Activated naive CD8-positive, alpha-beta T cell treated with anti-CD3 and anti-CD28 coated beads, Interleukin-2, amount 50 U/mL, for 16 hours (primary cell): ENCODE measurements around the gene GRIN2D.
A peak's percentile ranks its signal among the peaks of the same experiment; 100 is the strongest.

Experiments used
- DNase-seq: peaks from one replicate; pipeline ENCODE4 v3.0.0-alpha.2; 2020; ENCODE audit warnings: low read depth, low spot score

GRIN2D gene

DNA sequence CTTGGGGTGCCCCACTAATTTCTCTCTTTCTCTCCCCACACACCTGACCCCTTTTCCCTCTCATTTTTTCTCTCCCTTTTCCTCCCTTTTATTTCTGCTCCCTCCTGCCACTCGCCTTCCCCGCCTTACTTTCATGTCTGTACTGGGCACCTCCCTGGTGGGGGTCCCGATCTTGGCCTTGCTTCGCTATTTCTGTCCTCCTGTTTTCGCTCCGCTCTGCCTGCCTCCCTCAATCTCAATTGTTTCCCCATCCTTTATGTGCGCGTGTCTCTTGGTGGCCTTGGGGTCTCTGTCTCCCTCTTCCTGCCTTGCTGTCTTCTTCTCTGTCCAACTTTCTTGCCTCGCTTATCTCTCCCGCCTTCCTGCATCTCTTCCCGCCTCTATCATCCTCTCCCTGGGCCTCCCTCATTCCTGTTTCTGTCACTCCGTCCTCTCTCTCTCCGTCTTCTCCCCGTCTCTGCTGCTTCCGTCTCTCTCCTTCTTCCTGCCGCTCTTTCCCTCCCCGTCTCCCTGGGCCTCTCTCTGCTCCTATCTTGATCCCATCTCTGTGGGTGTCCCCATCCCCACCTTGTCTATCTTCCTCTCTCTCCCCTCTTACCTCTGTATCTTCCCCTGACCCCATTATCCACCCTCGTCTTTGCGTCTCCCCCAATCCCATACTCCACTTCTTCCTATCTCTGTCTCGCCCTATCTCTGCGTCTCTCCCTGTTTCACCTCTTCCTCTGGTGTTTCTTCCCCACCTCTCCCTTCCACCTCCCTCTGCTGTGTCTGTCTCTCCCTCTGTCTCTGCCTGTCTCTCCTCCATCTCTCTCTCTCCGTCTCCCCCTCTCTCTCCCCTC lies 4.0 kb downstream of the GRIN2D start:
- DNase-seq, result no peak

DNA sequence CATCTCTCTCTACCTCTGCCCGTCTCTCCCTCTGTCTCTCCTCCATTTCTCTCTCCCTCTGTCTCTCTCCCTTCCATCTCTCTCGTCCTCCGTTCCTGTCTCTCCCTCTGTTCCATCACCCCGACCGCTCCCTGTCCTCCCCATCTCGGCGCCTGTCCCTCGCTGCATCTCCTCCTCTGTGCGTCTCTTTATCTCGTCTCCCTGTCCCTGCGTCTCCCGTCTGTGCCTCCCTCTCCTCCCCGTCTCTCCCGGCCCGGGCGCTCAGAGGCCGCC lies 4.6 kb downstream of the GRIN2D start:
- no peak for DNase-seq

DNA sequence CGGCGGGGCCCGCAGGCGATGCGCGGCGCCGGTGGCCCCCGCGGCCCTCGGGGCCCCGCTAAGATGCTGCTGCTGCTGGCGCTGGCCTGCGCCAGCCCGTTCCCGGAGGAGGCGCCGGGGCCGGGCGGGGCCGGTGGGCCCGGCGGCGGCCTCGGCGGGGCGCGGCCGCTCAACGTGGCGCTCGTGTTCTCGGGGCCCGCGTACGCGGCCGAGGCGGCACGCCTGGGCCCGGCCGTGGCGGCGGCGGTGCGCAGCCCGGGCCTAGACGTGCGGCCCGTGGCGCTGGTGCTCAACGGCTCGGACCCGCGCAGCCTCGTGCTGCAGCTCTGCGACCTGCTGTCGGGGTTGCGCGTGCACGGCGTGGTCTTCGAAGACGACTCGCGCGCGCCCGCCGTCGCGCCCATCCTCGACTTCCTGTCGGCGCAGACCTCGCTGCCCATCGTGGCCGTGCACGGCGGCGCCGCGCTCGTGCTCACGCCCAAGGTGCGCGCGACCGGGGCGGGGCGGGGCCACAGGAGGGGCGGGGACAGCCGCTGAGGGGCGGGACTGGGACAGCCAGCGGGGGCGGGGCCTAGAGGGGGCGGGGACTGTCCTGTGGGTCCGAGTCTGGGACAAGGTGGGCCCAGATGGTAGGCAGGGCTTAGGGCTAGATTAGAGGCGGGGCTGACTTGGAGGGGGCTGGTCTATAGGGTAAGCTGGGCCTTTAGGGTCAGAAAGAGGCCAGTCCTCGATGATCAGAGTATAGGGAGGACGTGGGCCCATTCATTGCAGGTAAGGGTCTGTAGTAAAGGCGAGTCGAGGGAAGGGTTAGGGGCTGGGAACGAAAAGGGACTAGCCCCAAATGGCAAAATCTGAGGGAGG lies 5.1 kb downstream of the GRIN2D start:
- peak; percentile 61 for DNase-seq

DNA sequence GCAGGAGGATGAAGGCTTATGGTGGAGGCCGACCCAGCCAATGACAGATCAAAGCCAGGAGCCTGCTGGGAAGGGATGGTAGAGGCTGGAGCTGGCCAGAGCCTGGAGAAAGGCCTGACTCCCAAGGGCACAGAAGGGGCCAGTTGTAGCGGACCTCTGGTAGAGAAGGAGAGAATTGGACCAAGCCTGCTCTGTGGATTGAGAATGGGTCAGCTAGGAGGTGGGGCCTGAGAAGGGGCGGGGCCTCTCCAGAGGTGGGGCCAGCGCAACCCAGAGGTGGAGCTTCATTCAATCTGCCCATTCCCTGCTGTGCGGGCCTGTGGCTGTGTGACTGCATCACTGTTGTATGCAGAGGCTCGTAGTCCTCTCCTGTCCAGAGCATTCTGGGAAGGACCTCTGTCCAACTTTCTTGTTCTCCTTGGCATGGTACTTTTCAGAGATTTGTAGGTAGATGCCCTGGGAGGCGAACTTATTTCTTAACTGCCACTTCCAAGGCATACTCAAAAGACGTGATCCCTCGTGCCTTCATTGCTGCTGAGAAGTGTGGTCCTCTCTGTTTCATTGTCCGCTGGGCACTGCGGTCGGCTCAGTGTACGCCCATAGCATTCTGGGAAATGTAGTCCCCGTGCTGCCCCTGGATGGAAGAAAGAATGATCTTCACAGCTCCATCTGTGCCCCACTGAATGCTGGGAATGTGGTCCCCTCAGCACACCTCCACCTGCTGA lies 6.7 kb downstream of the GRIN2D start:
- no peak for DNase-seq

DNA sequence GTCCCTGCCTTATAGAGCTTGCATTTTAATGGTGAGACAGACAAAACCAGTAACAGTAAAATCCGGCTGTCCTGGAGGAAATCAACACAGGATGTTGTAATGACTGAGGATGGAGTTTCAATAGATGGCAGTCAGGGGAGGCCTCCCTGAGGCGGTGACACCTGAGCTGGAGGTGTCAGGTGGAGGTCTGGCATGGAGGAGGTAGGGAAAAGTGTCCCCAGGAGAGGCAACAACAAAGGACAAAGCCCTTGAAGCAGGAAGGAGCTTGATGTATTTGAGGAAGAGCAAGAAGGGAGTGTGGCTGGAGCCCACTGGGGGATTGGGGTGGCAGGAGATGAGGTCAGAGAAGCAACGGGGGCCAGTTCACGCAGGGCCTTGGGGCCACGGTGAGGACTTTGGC lies 7.8 kb downstream of the GRIN2D start:
- DNase-seq, result no peak

DNA sequence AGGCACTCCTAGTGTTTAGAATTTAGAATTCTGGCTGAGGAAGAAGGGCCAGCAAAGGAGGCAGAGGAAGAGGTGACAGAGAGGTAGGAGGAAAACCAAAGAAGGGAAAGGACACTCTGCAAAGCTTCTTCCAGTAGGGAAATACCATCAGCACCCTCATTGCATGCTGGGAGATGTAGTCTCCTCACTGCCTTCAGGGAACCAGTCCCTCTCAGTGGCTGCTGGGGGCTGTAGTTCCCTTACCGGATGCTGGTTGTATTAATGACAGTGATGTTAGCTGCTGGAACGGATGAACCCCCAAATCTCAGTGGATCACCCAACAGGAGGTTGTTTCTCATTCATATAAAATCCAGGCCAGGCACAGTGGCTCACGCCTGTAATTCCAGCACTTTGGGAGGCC lies 10.1 kb downstream of the GRIN2D start:
- DNase-seq, result no peak

DNA sequence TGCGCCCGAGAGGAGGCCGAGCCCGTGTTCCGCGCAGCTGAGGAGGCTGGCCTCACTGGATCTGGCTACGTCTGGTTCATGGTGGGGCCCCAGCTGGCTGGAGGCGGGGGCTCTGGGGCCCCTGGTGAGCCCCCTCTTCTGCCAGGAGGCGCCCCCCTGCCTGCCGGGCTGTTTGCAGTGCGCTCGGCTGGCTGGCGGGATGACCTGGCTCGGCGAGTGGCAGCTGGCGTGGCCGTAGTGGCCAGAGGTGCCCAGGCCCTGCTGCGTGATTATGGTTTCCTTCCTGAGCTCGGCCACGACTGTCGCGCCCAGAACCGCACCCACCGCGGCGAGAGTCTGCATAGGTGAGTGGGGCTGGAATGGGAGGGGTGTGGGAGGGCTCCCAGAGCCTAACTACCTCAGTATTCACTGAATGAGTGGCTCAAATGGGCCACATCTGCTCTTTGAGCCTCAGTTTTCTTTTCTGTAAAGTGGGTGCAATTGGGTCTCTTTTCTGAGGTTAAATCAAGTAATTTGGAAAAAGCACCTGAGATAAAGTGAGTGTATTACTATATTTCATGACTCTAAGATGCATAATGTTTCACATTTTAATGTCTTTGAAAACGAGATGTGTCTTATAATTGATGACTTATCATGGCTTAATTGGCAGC lies 11.7 kb downstream of the GRIN2D start:
- no peak for DNase-seq

DNA sequence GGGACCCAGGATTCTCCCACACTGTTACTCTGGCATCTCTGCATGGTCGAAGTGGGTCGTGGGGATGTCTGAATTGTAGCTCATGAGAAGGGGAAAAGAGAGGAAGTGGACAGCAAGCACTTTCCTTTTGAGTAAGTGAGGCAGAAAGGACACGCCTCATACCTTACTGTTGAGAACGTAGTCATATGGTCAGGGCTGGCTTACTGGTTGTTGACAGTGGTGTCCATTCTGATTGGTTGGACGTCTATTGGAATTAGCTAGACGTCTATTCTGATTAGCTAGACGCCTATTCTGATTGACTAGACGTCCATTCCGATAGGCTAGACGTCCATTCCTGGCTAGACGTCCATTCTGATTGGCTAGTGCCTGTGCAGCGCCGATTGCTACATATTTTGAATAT lies 12.4 kb downstream of the GRIN2D start:
- DNase-seq, result no peak

DNA sequence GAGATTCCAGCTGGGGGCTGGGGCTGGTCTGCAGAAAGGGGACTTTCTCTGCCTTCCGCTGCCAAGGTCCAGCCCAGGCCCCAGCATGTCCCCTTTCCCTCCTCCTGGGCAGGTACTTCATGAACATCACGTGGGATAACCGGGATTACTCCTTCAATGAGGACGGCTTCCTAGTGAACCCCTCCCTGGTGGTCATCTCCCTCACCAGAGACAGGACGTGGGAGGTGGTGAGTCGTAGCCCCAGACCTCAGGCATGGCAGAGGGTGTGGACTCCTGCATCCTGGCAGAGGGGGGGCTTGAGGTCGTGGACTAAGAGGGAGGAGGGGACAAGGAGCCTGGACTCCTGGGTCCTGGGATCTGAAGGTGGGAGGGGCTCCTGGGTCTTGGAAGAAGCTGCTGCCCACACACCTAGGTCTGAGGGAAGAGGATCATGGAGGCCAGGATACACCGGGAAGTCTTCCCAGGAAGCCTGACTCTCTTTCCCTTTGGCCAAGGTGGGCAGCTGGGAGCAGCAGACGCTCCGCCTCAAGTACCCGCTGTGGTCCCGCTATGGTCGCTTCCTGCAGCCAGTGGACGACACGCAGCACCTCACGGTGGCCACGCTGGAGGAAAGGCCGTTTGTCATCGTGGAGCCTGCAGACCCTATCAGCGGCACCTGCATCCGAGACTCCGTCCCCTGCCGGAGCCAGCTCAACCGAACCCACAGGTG lies 20.6 kb downstream of the GRIN2D start:
- DNase-seq, result no peak

DNA sequence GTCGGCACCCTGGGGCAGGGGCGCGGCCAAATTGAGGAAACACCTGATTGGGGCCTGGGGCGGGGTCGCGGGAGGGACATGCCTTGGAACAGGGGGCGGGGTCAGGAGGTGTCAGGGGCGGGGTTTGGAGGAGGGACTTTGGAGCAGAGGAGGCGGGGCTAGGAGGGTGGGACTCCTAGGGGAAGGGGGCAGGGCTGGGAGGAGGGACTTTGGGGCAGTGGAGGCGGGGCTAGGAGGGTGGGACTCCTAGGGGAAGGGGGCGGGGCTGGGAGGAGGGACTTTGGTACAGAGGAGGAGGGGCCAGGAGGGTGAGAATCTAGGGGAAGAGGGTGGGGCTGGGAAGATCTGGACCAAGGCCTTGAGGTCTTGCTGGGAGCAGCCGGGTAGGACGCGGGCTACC lies 21.9 kb downstream of the GRIN2D start:
- DNase-seq, result peak; percentile 34

DNA sequence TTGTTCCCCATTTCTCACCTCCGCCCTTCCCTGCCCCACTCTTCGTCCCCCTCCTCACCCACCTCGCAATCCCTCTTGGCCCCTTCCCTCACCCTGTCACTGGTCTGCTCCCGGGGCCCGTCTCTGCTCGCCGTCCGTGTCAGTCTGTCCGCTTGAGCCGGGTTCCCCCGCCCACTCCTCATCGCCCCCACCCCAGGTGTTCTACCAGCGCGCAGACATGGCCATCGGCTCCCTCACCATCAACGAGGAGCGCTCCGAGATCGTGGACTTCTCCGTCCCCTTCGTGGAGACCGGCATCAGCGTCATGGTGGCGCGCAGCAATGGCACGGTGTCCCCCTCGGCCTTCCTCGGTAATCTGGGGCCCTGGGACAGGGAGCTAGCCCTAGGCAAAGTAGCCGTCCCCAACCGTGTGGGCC lies 22.3 kb downstream of the GRIN2D start:
- no peak for DNase-seq

DNA sequence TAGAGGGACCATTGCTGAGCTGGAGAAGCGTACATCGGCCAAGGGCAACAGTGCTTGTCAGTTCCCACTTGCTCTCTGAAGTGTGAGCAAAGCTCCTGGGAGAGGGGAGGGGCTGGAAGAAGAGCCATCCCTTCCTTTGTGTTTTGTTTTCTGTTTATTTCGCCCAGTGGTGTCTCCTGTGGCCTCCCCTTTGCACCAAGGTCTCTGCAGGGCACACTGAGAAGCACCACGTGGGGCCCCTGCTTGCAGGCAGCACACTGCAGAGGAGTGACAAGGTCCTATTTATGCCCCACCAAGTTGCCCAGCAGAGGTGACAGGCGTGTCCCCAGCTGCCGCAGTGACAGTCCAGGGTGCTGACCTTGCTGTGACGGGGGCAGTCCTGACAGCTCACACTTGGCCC lies 24.0 kb downstream of the GRIN2D start:
- no peak for DNase-seq

DNA sequence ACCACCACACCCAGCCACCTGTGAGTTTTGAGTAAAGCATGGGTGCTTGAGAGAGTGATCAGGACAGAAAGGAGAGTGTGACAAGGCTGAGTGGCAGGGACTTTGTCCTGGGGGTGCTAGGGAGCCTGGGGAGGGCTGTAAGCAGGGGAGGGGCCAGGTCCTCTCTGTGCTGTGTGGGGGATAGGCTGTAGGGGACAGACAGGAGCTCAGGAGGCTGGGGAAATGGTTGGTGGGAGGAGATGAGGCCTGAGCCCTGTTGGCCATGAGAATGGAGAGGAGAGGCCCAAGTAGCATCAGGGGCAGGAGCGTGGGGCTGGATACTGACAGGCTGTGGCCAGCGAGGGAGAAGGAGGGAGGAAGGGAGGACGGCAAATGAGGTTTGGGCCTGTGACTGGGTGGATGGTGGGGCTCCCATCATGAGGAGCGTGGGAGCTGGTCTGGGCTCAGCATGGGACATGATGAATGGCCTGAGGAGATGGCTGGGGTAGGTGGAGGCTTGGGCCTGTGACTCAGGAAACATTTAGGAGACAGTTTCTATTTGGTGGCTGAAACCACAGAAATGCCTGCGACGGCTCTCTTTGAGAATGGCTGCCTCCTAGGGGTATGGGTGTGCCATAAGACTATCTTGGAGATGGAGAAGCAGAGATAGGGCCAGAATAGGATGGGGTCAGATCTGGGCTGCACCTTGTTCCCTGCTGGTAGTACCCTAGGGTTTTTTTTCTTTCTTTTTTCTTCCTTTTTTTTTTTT lies 25.0 kb downstream of the GRIN2D start:
- DNase-seq, result no peak

DNA sequence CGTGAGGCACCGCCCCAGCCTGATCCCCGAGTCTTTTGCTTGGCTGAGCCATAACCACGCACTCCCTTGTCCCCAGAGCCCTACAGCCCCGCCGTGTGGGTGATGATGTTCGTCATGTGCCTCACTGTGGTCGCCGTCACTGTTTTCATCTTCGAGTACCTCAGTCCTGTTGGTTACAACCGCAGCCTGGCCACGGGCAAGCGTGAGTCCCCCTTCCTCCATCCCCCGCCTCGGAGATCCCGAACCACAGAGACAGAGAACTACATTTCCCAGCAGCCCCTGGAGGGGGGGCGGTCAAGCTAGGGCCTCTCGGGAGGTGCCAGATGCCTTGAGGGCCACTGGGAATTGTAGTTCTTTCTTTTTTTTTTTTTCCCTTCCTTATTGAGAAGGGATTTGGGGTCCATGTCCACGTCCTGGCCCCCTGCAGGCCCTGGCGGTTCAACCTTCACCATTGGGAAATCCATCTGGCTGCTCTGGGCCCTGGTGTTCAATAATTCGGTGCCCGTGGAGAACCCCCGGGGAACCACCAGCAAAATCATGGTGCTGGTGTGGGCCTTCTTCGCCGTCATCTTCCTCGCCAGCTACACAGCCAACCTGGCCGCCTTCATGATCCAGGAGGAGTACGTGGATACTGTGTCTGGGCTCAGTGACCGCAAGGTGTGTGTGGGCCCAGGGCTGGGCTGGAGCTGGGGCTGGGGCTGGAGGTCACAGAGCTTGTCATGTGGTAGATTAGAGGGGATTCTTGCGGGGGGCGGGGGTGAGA lies 25.9 kb downstream of the GRIN2D start:
- peak; percentile 30 for DNase-seq

DNA sequence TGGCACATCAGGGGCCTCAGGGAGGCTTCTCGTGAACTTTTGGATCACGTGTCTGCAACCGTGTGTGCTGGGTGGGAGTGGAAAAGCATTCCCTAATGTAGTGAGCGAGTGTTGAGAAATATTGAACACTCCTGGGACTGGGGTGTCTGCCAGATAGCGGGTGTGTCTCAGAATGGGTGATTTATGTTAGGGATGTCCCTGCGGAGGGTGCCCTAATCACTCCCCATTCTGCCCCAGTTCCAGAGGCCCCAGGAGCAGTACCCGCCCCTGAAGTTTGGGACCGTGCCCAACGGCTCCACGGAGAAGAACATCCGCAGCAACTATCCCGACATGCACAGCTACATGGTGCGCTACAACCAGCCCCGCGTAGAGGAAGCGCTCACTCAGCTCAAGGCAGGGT lies 28.1 kb downstream of the GRIN2D start:
- no peak for DNase-seq

DNA sequence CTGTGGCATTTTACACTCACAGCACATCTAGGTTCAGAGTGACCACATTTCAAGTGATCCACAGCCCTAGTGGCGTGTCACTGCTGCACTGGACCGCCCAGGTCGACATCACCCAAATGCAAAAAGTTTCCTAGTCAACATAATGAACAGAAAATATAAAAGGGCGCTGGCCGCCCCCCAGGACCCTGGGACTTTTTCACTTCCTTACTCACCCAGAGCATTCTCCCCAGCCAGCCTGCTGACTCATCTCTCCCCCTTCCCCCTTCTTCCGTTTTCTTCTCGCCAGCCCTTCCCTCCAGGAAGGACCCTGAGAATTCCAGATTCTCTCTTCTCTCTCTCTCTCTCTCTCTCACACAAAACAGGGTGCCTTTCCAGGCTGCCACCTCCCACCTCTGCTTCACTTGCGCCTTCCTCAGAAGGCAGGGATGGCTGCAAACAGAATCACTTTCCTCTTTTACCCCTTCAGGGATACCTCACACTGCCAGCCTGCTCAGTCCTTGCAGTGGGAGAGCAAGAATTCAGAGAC lies 31.3 kb downstream of the GRIN2D start:
- DNase-seq, result no peak

DNA sequence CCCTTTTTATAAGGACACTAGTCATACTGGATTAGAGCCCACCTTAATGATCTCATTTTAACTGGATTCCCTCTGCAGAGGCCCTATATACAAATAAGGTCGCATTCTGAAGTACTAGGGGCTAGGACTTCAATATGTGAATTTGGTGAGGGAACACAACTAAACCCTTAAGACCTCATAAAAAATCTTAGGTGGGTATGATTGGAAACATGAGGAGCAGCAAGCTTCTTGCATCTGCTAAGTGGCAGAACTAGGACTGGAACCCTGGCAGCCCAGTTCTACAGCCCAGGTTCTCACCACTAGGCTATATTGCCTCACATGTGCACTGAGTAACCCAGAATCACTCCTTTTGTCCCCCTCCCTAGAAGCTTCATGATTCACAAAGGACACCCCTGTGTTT lies 35.2 kb downstream of the GRIN2D start:
- no peak for DNase-seq

DNA sequence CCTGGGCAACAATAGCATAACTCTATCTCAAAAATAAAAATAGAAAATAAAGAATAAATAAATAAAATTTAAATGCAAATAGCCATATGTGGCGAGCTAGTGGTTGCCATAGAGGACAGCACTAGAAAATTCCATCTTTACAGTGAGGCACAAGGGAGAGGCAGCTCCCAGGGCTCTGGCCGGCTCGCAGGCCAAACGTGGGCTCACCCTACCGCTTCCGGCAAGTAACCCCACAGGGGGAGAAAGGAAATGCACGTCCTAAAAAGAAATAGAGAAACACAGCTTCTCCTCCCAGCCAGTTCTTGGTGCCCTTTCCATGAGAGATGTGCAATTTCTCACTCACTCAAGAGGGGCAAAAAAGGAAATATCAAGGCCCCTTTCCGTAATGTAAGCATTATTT lies 39.9 kb downstream of the GRIN2D start:
- no peak for DNase-seq

DNA sequence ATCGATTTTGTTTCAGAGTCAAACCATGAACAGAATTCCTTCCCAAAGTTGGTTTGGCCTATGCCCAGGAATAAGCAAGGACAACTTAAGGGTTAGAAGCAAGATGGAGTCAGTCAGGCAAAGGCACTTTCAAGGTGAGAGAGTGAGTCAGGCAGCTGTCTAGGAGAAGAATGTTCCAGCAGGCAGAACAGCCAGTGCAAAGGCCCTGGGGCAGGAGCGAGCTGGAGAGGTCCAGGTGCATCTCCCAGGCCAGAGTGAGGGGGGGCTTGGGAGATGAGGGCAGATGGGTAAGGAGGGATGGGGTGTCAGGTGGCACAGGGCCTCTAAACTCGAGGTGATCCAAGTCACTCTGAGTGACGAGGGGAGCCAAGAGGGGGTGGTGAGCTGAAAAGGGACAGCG lies 43.1 kb downstream of the GRIN2D start:
- no peak for DNase-seq
